NCI-H526 treated with DMSO at 0.1 percent for 48 hours (cell line): ENCODE results near the gene CTXN1.
A peak's percentile ranks its signal among the peaks of the same experiment; 100 is the strongest.
"Not testable (repeated sequence)": the region's sequence is repeated elsewhere in the genome, so short reads cannot be mapped to it uniquely, and the experiment has no call there.

Experiments used
- DNase-seq: peaks from one replicate; lab custom pipeline; 2025; lab: John Stamatoyannopoulos, UW

The CTXN1 gene

GRCh38 chr19:7925171-7925851 is 624 bp downstream of the CTXN1 start:
- DNase-seq, result peak; percentile 13

GRCh38 chr19:7924651-7925170 is 1.2 kb downstream of the CTXN1 start:
- no peak for DNase-seq

- no peak for DNase-seq
These were observed 1.7 kb downstream of the CTXN1 start for GRCh38 chr19:7924241-7924640.

DNA sequence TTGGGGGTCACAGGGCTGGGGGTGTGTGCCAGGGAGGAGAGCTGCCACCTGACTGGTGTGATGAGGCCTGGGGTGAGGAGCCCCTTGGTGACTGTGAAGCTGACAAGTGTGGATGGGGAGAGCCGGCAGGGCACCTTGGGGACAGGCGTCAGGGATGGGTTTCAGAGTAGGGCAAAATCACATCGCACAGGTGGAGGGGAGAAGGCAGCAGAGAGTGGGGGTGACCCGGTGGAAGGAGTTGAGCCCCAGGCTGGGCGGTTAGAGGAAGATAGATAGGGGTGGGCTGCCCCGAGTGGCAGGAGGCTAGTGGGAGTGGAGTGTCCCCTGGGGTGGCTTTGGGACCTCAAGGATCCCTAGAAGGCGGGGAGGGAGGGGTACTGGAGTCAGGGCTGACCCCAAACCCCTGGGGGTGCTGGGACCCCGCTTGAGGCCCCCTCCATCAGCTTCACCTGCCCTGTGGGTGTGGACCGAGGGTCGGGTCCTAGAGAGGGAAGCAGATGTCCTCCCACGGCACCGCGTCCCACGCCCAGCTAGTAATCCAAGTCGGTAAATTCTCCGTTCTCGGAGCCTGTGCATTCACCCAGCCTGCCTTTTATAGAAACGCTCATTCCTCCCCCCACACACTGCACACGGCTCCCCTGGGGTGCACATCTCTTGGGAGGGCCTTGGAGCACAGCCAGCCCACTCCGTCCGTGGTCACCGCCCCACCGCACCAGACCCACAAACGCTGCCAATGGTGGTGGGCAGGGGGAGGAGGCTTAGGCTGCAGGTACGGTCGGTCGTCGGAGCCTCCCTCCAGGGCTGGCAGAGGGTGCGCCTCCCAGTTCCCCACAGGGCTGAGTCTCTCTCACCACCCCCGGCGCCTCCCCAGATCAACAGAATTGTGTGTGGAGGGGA is 2.4 kb downstream of the CTXN1 start:
- DNase-seq, result no peak

DNA sequence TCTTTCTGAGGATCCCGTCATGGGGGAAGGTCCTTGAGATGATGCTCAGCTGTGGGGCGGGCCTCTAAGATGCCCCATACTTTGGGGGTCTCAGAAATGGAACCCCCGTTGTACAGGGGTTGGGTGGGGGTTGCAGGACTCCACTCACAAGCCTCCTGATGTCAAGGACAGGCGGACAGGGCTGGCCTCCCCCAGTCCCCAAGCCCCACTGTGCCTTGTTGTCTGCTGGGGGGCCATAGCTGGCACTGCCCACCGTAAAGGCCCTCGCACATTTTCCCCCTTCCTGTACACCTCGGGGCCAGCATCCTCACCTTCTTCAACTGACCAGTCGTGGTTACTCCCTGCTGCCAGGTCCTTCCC is 3.1 kb downstream of the CTXN1 start:
- no peak for DNase-seq

- DNase-seq, result no peak
These were observed 3.7 kb downstream of the CTXN1 start for GRCh38 chr19:7921967-7922835.

GRCh38 chr19:7921302-7921966 is 4.5 kb downstream of the CTXN1 start:
- DNase-seq, result no peak

- peak; percentile 72 for DNase-seq
These were observed 5.2 kb downstream of the CTXN1 start for GRCh38 chr19:7920519-7921301.

GRCh38 chr19:7919610-7920518 is 6.1 kb downstream of the CTXN1 start, which contains the start of gene SNAPC2:
Gene SNAPC2, plus strand, starts transcription at chr19:7920338. Its CDS starts 29 bp downstream, at chr19:7920367.
- peak; percentile 61 for DNase-seq

GRCh38 chr19:7918615-7919421 is 7.1 kb downstream of the CTXN1 start:
- DNase-seq, result no peak

DNA sequence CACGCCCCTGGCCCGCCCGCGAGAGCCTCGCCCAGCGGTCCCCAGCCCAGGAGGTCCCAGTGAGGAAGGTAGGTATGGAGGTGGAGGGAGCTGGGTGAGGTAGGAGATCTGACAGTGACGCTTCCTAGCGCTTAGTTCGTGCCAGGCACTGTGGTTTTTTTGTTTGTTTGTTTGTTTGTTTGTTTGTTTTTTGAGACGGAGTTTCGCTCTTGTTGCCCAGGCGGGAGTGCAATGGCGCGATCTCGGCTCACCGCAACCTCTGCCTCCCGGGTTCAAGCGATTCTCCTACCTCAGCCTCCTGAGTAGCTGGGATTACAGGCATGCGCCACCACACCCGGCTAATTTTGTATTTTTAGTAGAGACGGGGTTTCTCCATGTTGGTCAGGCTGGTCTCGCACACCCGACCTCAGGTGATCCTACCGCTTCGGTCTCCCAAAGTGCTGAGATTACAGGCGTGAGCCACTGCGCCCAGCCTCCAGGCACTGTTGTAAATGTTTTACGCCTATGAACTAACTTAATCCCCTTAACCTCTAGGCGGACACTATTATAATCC is 7.8 kb downstream of the CTXN1 start:
- not testable (repeated sequence) for DNase-seq

- peak; percentile 20 for DNase-seq
These were observed 8.5 kb downstream of the CTXN1 start for GRCh38 chr19:7917267-7918061.

GRCh38 chr19:7916955-7917266 is 9.0 kb downstream of the CTXN1 start:
- no peak for DNase-seq

- DNase-seq, result no peak
These were observed 9.6 kb downstream of the CTXN1 start for GRCh38 chr19:7916103-7916954.

DNA sequence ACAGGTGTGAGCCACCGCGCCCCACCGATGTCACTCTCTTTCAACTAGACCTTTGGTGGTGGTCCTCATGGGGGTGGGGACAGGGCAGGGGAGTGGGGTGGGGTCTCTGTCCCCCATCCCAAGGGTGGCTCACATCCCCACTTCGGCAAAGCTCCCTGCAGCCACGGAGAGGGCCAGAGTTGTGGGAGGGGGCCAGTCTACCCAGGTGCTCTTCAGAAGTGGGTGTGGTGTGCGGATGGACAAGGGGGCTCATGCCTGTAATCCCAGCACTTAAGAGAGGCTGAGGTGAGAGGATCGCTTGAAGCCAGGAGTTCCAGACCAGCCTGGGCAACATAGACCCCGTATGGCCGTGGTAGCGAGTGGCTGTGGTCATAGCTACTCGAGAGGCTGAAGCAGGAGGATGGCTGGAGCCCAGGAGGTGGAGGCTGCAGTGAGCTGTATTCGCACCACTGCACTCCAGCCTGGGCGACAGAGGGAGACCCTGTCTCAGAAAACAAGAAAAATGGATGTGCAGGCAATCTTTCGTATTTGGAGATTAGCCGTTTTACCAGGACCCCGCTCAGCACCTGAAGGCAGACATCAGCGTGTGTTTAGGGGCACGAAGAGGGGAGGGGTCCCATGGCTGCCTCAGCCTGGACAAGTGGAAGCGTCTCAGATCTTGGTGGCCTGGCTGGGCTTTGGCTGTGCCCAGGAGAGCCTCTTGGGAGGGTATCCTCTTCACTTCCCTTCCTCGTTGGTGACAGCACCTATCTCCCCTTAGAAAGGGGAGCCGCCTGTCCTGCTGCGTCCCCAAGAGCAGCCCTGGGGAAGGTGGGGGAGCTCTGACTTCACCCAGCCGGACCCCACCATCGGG is 10.5 kb downstream of the CTXN1 start:
- DNase-seq, result no peak

GRCh38 chr19:7914598-7915045 is 11.3 kb downstream of the CTXN1 start, which contains the start of gene TGFBR3L:
Gene TGFBR3L, plus strand, starts transcription at chr19:7914830.
- no peak for DNase-seq
